ENCODE results near the gene SAPCD1. TPM values are rescaled to one million over a fixed set of nuclear protein-coding genes. Genes with fewer than 3 reads are reported as not detected.
A peak's percentile ranks its signal among the peaks of the same experiment; 100 is the strongest.
"Not testable (repeated sequence)": the region's sequence is repeated elsewhere in the genome, so short reads cannot be mapped to it uniquely, and the experiment has no call there.

The SAPCD1 gene
- total RNA-seq, 1 donor, result 0.90 TPM

- DNase-seq (ENCODE audit: low read depth), result peak; percentile 52
- TF ChIP-seq CTCF (IDR thresholded peaks at IDR 0.05; ENCODE audit: insufficient read depth, low read length), result no peak
- peak overlapping the region; percentile 94 for H3K4me3 ChIP-seq (ENCODE audit: low read depth, low read length)
Observed at GRCh38 chr6:31794294-31794865, 31.9 kb downstream of the SAPCD1 start.

GRCh38 chr6:31794866-31795615 is 32.6 kb downstream of the SAPCD1 start:
- peak overlapping the region; percentile 94 for H3K4me3 ChIP-seq (ENCODE audit: low read depth, low read length)
- DNase-seq (ENCODE audit: low read depth), result no peak
- no peak for TF ChIP-seq CTCF (IDR thresholded peaks at IDR 0.05; ENCODE audit: insufficient read depth, low read length)

- DNase-seq (ENCODE audit: low read depth), result peak; percentile 87
- TF ChIP-seq CTCF (IDR thresholded peaks at IDR 0.05; ENCODE audit: insufficient read depth, low read length), result peak; percentile 68
- peak within 1 kb of the TSS; percentile 94 for H3K4me3 ChIP-seq (ENCODE audit: low read depth, low read length)
Observed at GRCh38 chr6:31795616-31796298, 33.3 kb downstream of the SAPCD1 start, which contains the start of gene VARS1. Gene VARS1, minus strand, starts transcription at chr6:31795752. Its CDS starts 535 bp downstream, at chr6:31795217.

GRCh38 chr6:31796993-31797385 is 34.5 kb downstream of the SAPCD1 start:
- no peak for DNase-seq (ENCODE audit: low read depth)
- no peak for TF ChIP-seq CTCF (IDR thresholded peaks at IDR 0.05; ENCODE audit: insufficient read depth, low read length)
- H3K4me3 ChIP-seq (ENCODE audit: low read depth, low read length), result no peak overlapping the region

- DNase-seq (ENCODE audit: low read depth), result no peak
- TF ChIP-seq CTCF (IDR thresholded peaks at IDR 0.05; ENCODE audit: insufficient read depth, low read length), result no peak
- no peak overlapping the region for H3K4me3 ChIP-seq (ENCODE audit: low read depth, low read length)
Observed at GRCh38 chr6:31797588-31797987, 35.1 kb downstream of the SAPCD1 start.

- no peak overlapping the region for H3K4me3 ChIP-seq (ENCODE audit: low read depth, low read length)
- DNase-seq (ENCODE audit: low read depth), result peak; percentile 85
- TF ChIP-seq CTCF (IDR thresholded peaks at IDR 0.05; ENCODE audit: insufficient read depth, low read length), result no peak
Observed at GRCh38 chr6:31799781-31800180, 37.3 kb downstream of the SAPCD1 start.

GRCh38 chr6:31801031-31801927 is 38.8 kb downstream of the SAPCD1 start:
- DNase-seq (ENCODE audit: low read depth); H3K4me3 ChIP-seq (ENCODE audit: low read depth, low read length): not testable (repeated sequence)
